Left ventricle myocardium inferior (tissue), 1 donor: ENCODE results near the gene STK40. TPM values are rescaled to one million over a fixed set of nuclear protein-coding genes. Genes with fewer than 3 reads are reported as not detected.

Experiments
- DNase-seq: peaks from one replicate; pipeline ENCODE4 v3.0.0-alpha.2; 2020
- H3K27ac ChIP-seq: fragments of 200-600 bp; replicated peaks from 2 replicates; pipeline ENCODE4 v1.8.0; 2021
- H3K27me3 ChIP-seq: fragments of 200-600 bp; 2 replicates; pipeline ENCODE4 v1.8.0; 2021; ENCODE audit warnings: low read depth
- H3K36me3 ChIP-seq: fragments of 200-600 bp; 2 replicates; pipeline ENCODE4 v1.8.0; 2021
- H3K4me1 ChIP-seq: fragments of 200-600 bp; 2 replicates; pipeline ENCODE4 v1.8.0; 2021
- H3K4me3 ChIP-seq: fragments of 200-600 bp; 2 replicates; pipeline ENCODE4 v1.8.0; 2021; ENCODE audit warnings: mild to moderate bottlenecking, moderate library complexity
- H3K9me3 ChIP-seq: fragments of 200-600 bp; replicated peaks from 2 replicates; pipeline ENCODE4 v1.8.0; 2021
- CTCF ChIP-seq: fragments of 200-600 bp; IDR thresholded peaks from 2 replicates; pipeline ENCODE4 v1.8.0; 2021; ENCODE audit warnings: antibody characterized with exemption, mild to moderate bottlenecking, borderline replicate concordance
- intact Hi-C: fragments of 100-400 bp; cut with micrococcal nuclease; formaldehyde crosslinking; loops from one replicate; pipeline ENCODE4 v1.11.0; 2022
- total RNA-seq: library from RNA; stranded (reverse); fragmentation: NEBNext Ultra II Directional; extraction: Animal tissue kit (Norgen Biotek cat#: 25700); gene quantifications from one replicate; pipeline ENCODE4 v1.2.1, GENCODE V29; 2021
- donor health status: DM: no; HTN: yes; CAD: no; lungs with severe emphysema.

Gene STK40
- total RNA-seq, 1 donor from 2014 or later: 69.8 TPM

DNA sequence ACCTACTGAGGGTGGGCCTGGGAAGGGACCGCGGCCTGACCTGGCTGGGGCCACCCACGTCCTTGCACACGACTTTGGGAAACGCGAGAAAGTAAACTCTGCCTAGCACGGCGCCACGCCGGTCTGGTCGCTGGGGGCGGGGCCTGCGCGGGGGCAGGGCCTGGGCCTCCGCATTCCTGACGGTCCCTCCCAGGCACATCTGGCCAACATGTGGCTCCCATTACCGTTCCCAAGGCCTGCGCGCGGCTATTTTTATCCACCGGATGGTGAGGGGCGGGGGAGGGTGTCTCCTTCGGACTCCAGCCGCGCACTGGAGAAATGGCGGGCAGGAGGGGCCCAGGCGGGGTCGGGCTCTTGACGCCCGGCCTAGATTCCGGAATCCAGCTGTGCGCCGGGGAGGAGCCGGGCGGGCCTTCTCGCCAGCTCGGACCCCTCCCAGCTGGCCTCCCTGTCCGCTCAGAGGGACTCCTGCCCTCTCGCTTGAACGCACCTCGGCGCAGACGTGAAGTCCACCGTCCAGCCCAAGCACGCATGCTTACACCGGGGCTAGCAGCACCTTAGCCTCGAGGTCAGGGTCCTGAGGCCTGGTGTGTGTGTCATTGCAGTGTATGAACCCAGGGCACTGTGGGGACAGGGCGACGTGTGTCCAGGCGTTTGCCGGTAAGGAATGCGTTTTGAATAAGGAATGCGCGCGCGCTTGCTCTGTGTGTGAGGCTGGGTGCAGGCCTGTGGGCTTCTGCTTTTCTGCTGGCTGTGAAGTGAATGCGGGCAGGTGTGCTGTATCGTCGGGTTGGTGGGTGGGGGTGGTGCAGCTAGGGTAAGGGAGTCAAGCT, 64.4 kb downstream of the STK40 start:
- no peak for TF ChIP-seq CTCF
- H3K4me1 ChIP-seq: peaks cover 46% of the 10 kb centered on the region
- peak overlapping the region; percentile 83 for H3K4me3 ChIP-seq
- no peaks in the 10 kb centered on the region for H3K9me3 ChIP-seq
- DNase-seq: peak; percentile 86
- intact Hi-C loops: no loop called here
- peak overlapping the region; percentile 95 for H3K27ac ChIP-seq
- H3K36me3 ChIP-seq: no peaks in the 10 kb centered on the region
- H3K27me3 ChIP-seq: no peaks in the 10 kb centered on the region

DNA sequence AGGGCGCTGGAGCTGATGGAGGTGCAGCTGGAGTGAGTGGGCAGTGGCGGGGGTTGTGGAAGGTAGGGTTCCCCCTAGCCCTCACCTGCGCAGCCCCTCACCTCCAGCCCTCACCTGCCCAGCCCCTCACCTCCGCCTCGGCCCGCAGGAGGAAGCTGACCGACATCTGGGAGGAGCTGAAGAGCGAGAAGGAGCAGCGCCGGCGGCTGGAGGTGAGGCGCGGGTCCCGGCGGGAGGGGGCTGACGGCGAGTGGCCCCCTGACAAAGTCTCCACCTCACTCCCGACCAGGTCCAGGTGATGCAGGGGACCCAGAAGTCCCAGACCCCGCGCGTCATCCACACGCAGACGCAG, 65.0 kb downstream of the STK40 start:
- Histone ChIP-seq H3K4me1 (peaks cover 46% of the 10 kb centered on the region), H3K27me3 (no peaks in the 10 kb centered on the region), H3K9me3 (no peaks in the 10 kb centered on the region), H3K27ac (peak overlapping the region; percentile 95), H3K4me3 (peak overlapping the region; percentile 83), H3K36me3 (no peaks in the 10 kb centered on the region)
- DNase-seq: no peak
- TF ChIP-seq CTCF: no peak
- intact Hi-C loops: no loop called here

DNA sequence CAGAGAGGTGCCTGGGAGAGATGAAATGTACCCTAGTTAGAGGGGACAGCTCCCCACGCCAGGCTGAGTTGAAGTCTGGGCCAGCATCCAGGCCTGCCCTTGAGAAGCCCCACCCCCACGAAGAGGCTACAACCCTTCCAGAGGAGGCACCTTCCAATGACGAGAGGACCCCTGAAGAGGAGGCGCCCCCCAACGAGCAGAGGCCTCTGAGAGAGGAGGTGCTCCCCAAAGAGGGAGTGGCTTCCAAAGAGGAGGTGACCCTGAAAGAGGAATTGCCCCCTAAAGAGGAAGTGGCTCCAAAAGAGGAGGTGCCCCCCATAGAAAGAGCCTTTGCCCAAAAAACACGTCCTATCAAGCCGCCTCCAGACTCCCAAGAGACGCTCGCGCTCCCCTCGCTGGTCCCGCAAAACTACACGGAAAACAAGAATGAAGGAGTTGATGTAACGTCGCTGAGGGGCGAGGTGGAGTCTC, 65.4 kb downstream of the STK40 start:
- intact Hi-C loops: no loop called here

DNA sequence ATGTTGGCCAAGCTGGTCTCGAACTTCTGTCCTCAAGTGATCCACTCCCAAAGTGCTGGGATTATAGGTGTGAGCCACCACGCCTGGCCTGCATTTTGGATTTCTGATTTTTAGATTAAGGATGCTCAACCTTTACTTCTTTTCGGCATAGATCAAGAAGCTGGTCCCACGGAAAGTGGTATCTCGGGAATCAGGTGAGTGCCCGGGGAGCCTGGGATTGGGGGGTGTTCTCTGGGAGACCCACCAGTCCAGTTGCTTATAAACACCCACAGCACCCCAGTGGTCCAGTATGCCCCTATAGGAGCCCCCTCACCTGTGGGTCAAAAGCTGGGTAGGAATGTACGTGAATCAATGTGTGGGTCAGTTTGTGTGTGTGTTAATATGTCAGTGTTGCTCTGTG, 76.3 kb downstream of the STK40 start:
- no peak for DNase-seq
- Histone ChIP-seq H3K9me3 (no peaks in the 10 kb centered on the region), H3K4me3 (no peak overlapping the region), H3K27ac (no peak overlapping the region), H3K4me1 (peaks cover 21% of the 10 kb centered on the region), H3K36me3 (peaks cover 5% of the 10 kb centered on the region), H3K27me3 (no peaks in the 10 kb centered on the region)
- no peak for TF ChIP-seq CTCF
- intact Hi-C loops: no loop called here

More for the DNA sequence above, 65.4 kb downstream of the STK40 start:
- Histone ChIP-seq H3K36me3 (no peaks in the 10 kb centered on the region), H3K27ac (peak overlapping the region; percentile 95), H3K27me3 (no peaks in the 10 kb centered on the region), H3K9me3 (no peaks in the 10 kb centered on the region), H3K4me3 (peak overlapping the region; percentile 83), H3K4me1 (peaks cover 46% of the 10 kb centered on the region)
- no peak for TF ChIP-seq CTCF
- DNase-seq: no peak

DNA sequence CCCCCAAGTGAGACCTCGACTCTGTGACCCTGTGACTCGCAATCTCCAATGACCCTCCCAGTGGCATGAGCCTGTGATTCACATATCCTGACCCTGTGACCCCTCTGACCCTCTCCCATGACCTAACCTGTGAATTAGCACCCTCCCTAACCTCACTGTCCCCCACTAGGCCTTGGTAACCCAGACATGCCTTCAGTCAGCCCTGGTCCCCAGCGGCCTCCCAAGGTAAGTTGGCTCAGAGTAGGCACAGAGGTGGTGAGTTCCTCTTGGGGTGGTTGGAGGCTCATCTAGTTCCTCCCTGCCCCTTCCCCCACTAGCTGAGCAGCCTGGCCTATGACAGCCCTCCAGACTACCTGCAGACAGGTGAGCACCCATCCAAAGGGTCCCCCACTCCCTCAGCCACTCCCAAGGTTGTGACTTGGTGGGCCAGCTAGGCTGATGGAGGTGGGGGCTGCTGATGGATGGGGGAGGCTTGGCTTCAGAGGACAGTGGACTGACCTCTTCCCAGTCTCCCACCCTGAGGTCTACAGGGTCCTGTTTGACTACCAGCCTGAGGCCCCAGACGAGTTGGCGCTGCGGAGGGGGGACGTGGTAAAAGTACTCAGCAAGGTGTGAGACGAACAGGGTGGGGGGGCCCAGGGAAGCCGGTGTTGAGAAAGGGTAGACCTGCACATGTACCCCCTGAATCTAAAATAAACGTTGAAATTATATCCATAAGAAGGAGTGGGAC, 78.0 kb downstream of the STK40 start:
- H3K4me1 ChIP-seq: peaks cover 21% of the 10 kb centered on the region
- H3K27ac ChIP-seq: peak overlapping the region; percentile 88
- peak overlapping the region; percentile 81 for H3K4me3 ChIP-seq
- no peaks in the 10 kb centered on the region for H3K27me3 ChIP-seq
- DNase-seq: no peak
- intact Hi-C loops: no loop called here
- H3K36me3 ChIP-seq: peaks cover 18% of the 10 kb centered on the region
- H3K9me3 ChIP-seq: no peaks in the 10 kb centered on the region
- no peak for TF ChIP-seq CTCF
